Head of caudate nucleus (tissue), 42 donors: Measurements from ENCODE around the gene TRMU.

Source experiments
- DNase-seq, 42 donors: peaks; one replicate each; pipeline versions ENCODE4 v3.0.0 to v3.0.0-alpha.2; 2020 to 2021; ENCODE audit warnings: mixed read lengths in 7 of 42
- intact Hi-C: fragments of 100-400 bp; cut with DNase I; formaldehyde crosslinking; loops from one replicate; pipeline ENCODE4 v1.15.0; 2022

Gene TRMU

GRCh38 chr22:46373921-46374662 lies 38.6 kb downstream of the TRMU start:
- DNase-seq, result no peak
- intact Hi-C loops, result loop anchor here (10.0 kb wide), 1 partner anchor 71 kb away; no protein-coding TSS in a partner anchor

- DNase-seq, result no peak
- intact Hi-C loops, result loop anchor here (10.0 kb wide), 1 partner anchor 70 kb away; no protein-coding TSS in a partner anchor
Observed at GRCh38 chr22:46374663-46375474, 39.4 kb downstream of the TRMU start.

GRCh38 chr22:46376111-46376510 lies 40.6 kb downstream of the TRMU start:
- intact Hi-C loops, result loop anchor here (10.0 kb wide), 1 partner anchor 69 kb away; no protein-coding TSS in a partner anchor

GRCh38 chr22:46376908-46377524 lies 41.5 kb downstream of the TRMU start:
- DNase-seq, result no peak
- intact Hi-C loops, result loop anchor here (10.0 kb wide), 1 partner anchor 68 kb away; no protein-coding TSS in a partner anchor

More at GRCh38 chr22:46376111-46376510, 40.6 kb downstream of the TRMU start:
- DNase-seq, result no peak

GRCh38 chr22:46377525-46378425 lies 42.3 kb downstream of the TRMU start:
- intact Hi-C loops, result loop anchor here (10.0 kb wide), 1 partner anchor 67 kb away; no protein-coding TSS in a partner anchor
- DNase-seq, result no peak

- DNase-seq, result no peak
- intact Hi-C loops, result loop anchor here (10.0 kb wide), 1 partner anchor 66 kb away; no protein-coding TSS in a partner anchor
Observed at GRCh38 chr22:46378426-46379065, 43.0 kb downstream of the TRMU start.

GRCh38 chr22:46379066-46379930 lies 43.8 kb downstream of the TRMU start:
- intact Hi-C loops, result loop anchor here (10.0 kb wide), 1 partner anchor 66 kb away; no protein-coding TSS in a partner anchor
- DNase-seq, result no peak

- intact Hi-C loops, result no loop called here
- DNase-seq, result no peak
Observed at GRCh38 chr22:46380069-46380468, 44.6 kb downstream of the TRMU start.

GRCh38 chr22:46380581-46380980 lies 45.1 kb downstream of the TRMU start:
- DNase-seq, result no peak
- intact Hi-C loops, result no loop called here

- intact Hi-C loops, result no loop called here
- no peak for DNase-seq
Observed at GRCh38 chr22:46381142-46381541, 45.6 kb downstream of the TRMU start.

- intact Hi-C loops, result no loop called here
- no peak for DNase-seq
Observed at GRCh38 chr22:46381731-46382130, 46.2 kb downstream of the TRMU start.

- no peak for DNase-seq
- intact Hi-C loops, result no loop called here
Observed at GRCh38 chr22:46382524-46382923, 47.0 kb downstream of the TRMU start.

GRCh38 chr22:46386312-46386711 lies 50.8 kb downstream of the TRMU start:
- no peak for DNase-seq
- intact Hi-C loops, result no loop called here

GRCh38 chr22:46387748-46388147 lies 52.2 kb downstream of the TRMU start:
- intact Hi-C loops, result no loop called here
- DNase-seq, result no peak

- intact Hi-C loops, result no loop called here
- DNase-seq, result no peak
Observed at GRCh38 chr22:46388647-46389046, 53.1 kb downstream of the TRMU start.

GRCh38 chr22:46389081-46389480 lies 53.6 kb downstream of the TRMU start:
- intact Hi-C loops, result no loop called here
- DNase-seq, result no peak

- DNase-seq, result no peak
- intact Hi-C loops, result no loop called here
Observed at GRCh38 chr22:46390105-46390651, 54.7 kb downstream of the TRMU start.
